HG03175 (cell line): ENCODE results near the gene FAM81A.
"Not testable (repeated sequence)": the region's sequence is repeated elsewhere in the genome, so short reads cannot be mapped to it uniquely, and the experiment has no call there.

ENCODE experiments used
- ATAC-seq: cut with Tn5 transposase; IDR thresholded peaks from one replicate; pipeline ENCODE4 v1.9.1; 2021; ENCODE audit warnings: mild to moderate bottlenecking, moderate library complexity; ENCODE audit not compliant: unreplicated experiment

The FAM81A gene

GRCh38 chr15:59473226-59473625 lies 35.2 kb downstream of the FAM81A start:
- ATAC-seq = no peak

- not testable (repeated sequence) for ATAC-seq
Observed at GRCh38 chr15:59475161-59475560, 37.2 kb downstream of the FAM81A start.

DNA sequence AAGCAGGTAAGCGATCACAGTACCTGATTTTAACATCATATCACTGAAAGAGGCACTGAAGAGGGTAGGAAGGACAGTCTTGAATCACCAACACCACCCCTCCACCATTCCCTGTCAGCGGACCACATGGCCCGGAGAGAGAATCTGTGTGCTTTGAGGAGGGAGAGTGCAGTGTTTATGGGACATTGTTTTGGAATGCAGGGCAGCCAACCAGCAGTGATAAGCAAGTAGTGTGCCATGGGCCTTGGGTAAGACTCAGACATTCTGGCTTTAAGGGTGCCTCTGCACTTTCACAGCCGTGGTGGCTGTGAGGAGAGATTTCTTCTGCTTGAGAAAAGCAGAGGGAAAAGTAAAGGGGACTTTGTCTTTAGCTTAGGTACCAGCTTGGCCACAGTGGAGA lies 46.4 kb downstream of the FAM81A start:
- ATAC-seq = no peak

GRCh38 chr15:59485036-59485435 lies 47.0 kb downstream of the FAM81A start:
- ATAC-seq = no peak

GRCh38 chr15:59489485-59489884 lies 51.5 kb downstream of the FAM81A start:
- not testable (repeated sequence) for ATAC-seq

- ATAC-seq = no peak
Observed at GRCh38 chr15:59491062-59491461, 53.1 kb downstream of the FAM81A start.

- ATAC-seq = no peak
Observed at GRCh38 chr15:59492389-59493377, 54.7 kb downstream of the FAM81A start.

GRCh38 chr15:59501597-59501996 lies 63.6 kb downstream of the FAM81A start:
- no peak for ATAC-seq

DNA sequence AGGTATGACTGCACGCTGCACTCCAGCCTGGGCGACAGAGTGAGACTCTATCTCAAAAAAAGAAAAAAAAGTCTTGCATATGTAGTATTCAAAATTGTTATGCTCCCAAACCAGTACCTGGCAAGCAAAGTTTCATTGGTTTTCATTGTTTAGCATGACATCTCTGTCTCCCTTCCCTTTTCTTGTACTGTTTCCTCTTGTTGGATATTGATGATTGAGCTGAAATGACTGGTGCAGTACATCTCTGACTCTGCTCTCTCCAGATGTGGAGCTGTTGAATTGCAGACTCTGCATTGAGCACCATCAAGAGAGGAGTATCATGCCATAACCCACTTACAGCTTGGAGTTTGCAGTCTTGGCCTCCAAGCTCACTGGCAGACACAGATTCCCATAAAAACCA lies 77.2 kb downstream of the FAM81A start:
- no peak for ATAC-seq

DNA sequence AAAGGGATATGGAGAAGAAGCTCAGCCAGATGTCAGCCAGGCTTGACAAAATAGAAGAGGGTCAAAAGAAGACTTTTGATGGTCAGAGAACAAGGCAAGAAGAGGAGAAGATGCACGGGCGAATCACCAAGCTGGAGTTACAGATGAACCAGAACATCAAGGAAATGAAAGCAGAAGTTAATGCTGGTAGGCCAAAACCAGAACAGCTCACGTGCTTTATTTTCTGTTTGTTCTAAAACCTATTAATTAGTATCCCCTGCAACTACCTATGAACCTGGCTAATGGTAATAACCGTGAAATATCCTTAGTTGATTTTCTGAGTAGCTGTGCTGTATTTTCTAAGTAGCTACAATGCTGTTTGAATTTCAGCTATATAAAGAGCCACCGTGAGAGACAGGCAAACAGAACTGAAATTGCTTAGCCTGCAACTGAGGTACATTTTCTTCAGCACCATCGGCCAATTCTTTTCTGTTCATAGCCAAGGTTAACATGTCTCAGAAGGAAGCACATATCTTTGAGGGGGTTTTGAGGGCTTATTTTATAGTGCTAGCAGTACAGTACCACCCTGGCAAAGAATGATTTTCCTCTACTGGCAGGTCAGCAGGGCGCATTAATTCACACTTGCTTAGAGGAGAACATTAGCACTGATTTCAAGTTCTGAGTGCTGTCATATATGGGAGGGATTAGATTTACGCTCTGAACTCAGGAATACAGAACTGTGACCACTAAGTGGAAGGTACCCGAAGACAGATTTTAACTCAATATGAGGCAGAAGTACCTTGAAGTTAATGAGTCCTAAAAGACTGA lies 78.9 kb downstream of the FAM81A start:
- peak; percentile 65 for ATAC-seq

GRCh38 chr15:59519329-59519728 lies 81.3 kb downstream of the FAM81A start:
- ATAC-seq = no peak

DNA sequence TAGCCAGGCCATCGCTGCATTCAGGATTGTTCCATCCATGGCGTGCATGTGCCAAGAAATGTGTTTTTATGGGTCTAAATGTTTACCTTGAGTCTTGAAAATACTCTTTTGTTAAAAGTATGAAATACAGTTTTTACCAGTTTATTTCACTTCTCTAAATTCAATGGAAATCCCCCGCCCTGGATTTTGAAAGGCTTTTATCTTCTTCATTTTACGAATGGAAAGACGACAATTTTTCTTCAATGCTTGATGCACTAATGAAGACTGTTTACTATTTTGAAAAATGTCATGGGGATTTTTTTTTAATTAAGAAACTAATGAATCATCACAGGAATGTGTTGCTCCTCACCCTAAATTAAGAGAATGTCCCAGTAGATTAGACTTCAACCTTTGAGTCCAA lies 83.5 kb downstream of the FAM81A start:
- no peak for ATAC-seq

DNA sequence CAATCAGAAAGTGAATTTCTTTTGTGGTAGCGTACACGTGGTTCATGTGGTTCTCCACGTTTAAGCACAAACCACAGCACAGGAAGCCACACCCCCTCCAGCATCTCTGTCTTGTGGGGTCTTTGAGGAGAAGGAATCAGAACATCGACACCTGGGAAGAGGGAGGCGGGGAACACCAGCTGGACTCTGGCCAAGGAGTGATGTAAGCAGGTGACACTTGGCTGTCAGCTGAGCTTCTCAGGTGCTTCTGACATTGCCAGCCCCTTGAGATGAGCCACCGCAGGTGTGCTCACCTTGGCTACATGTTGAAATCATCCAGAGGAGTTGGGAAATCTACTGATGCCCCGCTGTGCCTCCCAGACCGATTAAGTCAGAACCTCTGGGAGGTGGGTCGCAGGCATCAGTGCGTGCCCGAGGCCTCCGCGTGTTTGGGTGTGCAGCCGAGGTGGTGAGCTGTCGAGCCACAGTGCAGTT lies 85.0 kb downstream of the FAM81A start:
- ATAC-seq = no peak

DNA sequence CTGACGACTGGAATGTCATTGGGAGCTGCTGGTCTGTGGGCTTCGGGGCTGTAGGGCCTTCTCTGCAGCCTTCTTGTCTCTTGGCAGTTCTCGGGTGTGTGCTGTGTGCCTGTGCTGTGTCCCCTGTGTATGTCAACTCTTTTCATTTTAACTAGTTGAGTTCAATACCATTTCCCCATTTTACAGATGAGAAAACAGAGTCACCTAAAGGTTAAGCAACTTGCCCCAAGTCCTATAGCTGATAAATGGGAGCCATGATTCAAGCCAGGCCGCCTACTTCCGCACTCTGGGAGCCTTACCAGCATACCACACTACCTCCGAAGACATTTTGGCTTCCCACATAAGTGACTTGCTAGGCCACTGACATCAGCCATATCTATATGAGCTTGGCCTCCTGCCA lies 85.7 kb downstream of the FAM81A start:
- no peak for ATAC-seq

DNA sequence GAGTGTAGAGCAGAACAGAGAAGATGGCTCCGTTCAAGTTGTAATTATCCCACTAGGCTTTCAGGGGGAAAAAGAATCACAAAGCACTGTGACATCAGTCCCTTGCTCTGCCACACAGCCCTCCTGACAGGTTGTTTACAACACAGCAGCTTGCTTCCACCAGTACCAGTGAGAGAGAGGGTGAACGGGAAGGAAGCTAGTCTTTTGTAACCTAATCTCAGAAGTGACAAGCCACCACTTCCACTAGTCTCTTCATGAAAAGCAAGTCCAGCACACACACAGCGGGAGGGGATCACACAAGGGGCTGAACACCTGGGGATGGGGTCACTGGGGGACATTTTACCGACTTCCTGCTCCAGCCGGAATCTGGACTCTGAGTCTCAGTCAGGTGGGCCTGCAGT lies 86.3 kb downstream of the FAM81A start:
- no peak for ATAC-seq

DNA sequence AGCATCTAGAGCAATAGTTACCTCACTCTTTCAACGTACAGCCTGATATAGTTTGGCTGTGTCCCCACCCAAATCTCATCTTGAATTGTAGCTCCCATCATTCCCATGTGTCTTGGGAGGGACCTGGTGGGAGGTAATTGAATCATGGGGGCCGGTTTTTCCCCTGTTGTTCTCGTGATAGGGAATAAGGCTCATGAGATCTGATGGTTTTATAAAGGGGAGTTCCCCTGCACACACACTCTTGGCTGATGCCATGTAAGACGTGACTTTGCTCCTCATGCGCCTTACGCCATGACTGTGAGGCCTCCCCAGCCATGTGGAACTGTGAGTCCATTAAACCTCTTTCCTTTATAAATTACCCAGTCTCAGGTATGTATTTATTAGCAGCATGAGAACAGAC lies 88.5 kb downstream of the FAM81A start:
- ATAC-seq = not testable (repeated sequence)

- no peak for ATAC-seq
Observed at GRCh38 chr15:59528429-59528828, 90.4 kb downstream of the FAM81A start.

DNA sequence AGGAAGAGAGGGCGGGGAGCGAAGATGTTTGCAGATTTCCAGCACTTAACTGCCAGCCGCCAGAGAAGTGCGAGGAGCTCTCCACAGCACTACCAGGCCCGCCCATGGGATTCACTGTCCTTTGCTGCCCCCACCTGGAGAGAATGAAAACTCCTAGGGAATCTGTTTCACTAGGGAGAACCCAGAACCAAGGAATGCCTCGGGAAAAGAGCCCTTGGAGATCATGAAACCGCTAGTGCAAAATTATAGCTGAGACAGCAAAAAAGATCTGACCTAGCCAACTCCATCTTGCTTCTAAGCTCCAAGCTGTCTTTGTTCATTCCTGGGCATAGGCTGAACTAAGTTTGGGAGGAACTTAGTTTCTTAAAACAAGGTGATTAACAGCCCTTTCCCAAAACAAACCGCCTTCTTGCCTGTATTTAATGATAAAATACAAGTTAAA lies 91.0 kb downstream of the FAM81A start:
- ATAC-seq = peak; percentile 63

DNA sequence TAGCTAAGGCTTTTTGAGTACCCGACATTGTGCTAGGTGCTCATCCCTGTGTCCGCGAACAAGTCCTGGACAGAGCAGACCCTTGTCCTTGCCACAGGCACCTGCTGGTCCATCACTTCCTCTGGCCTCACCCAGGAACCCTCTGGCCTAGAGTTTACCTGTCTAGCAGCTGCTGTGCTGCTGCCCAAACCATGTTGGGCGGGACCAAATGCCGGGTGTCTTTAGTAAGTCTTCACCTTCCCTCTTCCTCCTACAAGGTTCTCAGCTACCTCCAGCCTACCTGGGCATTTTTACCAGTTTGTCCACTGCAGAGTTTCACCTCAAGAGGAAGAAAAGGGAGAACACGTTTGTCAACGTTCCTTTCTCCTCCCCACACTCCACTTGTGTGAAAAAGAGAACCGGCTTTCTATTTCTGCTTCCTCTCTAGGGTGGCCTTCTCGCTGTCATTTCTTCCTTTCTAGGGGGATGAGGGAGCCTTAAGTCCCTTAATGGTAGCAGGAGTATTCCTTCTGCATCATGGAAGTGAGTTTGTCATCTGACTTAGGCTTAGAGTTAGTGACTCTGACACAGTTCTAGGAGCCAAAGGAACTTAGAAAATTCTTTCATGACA lies 93.2 kb downstream of the FAM81A start:
- ATAC-seq = no peak

- no peak for ATAC-seq
Observed at GRCh38 chr15:59532770-59533379, 94.9 kb downstream of the FAM81A start.

DNA sequence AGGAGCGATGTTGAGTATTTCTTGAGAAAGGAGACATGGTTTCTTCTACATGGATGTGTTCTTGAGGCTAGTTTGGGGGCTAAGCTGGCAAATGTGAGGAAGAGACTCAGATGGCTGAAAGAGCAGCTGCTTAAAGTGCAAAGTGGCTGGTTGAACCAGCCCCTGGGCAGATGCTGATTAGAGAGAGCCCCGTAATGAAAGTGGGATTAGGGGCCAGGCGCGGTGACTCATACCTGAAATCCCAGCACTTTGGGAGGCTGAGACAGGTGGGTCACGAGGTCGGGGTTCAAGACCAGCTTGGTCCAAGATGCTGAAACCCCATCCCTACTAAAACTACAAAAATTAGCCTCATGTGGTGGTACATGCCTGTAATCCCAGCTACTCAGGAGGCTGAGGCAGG lies 98.6 kb downstream of the FAM81A start:
- ATAC-seq = no peak
